HG02571 (cell line): Measurements from ENCODE around the gene CIAPIN1.
"Not testable (repeated sequence)": the region's sequence is repeated elsewhere in the genome, so short reads cannot be mapped to it uniquely, and the experiment has no call there.

Source experiments
- ATAC-seq: cut with Tn5 transposase; IDR thresholded peaks from one replicate; pipeline ENCODE4 v1.9.1; 2021; ENCODE audit warnings: mild to moderate bottlenecking, moderate library complexity; ENCODE audit not compliant: unreplicated experiment

CIAPIN1 gene

DNA sequence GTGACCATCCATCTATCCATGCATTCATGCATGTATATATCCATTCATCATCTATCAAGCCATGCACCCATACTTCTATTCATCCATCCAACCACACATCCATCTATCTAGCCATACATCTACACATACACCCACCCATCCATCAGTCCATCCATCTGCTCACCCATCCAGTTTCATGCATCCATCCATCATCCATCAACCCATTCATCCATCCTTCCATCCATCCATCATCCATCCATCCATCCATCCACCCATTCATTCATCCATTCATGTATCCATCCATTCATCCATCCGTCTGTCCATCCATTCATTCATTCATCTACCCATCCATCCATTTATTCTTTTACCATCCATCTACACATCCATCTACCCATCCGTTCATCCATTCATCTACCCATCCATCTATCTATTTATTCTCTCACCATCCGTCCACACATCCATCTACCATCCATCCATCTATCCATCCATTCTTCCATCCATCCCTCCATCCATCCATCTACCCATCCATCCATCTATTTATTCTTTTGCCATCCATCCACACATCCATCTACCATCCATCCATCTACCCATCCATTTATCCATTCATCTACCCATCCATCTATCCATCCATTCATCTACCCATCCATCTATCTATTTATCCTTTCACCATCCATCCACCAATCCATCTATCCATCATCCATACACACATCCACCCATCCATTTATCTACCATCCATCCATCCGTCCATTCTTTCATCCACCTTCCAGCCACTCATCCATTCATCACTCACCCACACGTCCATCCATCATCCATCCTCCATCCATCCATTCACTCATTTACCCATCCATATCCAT, 39.4 kb downstream of the CIAPIN1 start:
- ATAC-seq: no peak

DNA sequence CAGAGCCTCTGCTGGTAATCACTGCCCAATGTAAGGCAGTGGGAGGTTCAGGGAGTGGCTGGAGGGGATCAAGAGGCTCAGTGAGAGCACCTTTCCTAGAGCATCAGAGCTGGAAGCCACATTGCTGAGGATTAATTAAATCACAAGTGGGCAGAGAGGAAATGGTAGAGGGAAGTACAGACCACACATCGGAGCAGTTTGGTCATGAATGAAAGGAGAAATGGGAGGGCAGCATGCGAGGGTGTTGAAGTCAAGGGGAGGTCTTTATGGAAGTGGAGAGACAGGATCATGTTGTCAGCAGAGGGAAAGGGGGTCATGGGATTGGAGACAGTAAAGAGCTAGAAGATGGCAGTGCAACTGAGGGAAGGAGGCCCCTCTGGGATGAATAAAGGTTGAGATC, 40.3 kb downstream of the CIAPIN1 start:
- no peak for ATAC-seq

DNA sequence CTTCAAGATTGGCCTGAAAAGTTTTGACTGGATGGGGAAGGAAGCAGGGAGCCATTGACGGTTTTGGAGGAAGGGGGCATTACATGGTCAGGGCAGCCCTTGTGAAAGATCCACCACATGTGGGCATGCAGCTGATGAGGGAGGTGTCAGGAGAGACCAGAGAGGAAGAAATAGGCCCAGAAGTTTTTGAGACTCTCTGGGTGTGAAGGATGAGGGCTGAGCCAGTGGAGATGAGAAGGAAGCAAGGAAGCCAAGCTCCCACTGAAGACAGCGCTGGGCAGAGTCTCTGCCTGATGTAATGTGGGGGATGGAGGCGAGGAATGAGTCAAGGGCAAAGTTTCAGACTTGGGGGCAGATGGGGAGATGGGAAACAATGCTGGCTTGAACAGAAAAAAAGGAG, 42.1 kb downstream of the CIAPIN1 start:
- no peak for ATAC-seq

DNA sequence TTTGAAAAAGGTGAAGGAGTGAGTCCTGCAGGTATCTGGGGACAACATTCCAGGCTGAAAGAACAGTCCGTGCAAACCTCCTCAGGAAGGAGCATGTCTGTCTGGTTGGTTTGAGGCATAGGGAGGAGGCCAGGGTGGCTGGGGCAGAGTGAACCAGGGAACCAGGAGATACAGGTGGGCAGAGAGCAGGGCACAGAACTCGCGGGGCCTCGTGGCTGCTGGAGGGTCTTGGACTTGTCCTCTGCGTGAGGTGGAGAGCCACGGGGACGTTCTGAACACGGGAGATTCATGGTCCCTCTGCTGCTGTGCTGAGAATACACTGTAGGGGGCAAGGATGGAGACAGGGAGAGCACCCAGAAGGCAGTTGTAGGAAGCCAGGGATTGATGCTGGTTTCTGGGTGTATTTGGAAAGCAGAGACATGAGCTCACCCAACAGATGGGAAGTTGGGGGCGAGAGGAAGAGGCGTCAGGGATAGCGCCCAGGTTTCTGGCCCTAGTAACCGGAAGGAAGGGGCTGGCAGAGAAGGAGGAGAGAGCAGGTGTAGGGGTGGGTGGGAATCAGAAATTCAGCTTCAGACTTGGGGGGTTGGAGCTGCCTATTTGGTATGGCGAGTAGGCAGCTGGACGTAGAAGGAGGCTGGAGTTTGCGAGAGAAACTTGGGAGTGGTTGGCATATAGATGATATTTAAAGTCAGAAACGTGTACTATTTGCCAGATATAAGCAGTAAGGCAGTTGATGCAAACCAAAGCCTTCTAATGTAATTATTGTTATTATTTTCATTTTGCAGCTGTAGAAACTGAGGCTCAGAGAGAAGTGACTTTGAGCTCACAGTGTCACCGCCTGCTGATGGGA, 43.0 kb downstream of the CIAPIN1 start, which contains the start of gene CCL17:
CCL17 (plus strand) TSS at position 803 of the 853 bp plus-strand sequence. CDS start 9,166 bp downstream, outside the sequence.
- ATAC-seq: no peak

DNA sequence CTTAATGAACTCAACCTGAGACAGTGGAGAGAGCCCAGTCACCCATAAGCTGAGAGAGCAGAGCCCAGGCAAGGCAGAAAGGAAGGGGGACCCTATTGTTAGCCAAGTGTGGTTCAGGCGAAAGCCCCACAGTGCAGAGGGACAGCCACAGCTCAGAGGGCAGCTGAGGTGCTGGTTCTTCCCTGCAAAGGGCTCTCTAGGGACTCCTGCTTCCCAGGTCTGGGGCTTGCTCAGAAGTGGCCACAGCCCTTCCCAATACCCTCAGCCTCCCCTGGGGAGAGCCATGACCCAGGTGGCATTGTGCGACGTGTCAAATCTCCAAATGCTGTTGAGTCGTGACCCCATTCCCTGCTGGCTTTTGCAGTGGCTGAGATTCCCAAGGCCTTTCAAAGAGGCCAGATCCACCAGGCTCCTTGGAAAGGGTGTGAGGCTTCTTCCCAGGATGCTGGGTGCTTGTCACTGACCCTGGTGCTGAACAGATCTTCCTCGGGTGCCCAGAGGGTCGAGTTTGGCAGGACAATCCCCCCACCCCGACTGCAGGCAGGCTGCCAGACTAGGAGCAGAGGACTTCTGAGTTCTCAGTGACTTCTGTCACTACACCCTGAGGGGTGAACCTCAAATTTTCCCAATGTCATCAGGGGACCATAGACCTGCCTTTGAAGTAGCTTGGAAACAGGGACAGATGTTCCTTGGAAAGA, 45.1 kb downstream of the CIAPIN1 start:
- no peak for ATAC-seq

DNA sequence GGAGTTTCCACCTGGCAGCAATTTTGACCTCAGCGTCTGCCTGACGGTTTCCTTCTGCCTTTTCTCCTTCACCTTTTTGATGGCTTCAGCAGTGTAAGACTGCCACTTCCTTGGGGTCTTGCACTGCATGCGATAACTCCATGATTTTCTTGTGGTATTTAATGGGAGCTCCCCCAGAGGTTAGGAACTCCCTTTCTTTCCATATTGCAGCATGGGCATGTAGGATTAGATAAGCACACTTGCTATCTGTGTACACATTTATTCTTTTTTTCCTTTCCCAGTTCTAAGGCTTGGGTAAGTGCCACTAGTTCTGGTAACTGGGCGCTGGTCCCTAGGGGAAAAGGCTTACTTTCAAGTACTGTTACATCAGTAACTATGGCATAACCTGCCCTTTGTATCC, 49.7 kb downstream of the CIAPIN1 start:
- not testable (repeated sequence) for ATAC-seq

DNA sequence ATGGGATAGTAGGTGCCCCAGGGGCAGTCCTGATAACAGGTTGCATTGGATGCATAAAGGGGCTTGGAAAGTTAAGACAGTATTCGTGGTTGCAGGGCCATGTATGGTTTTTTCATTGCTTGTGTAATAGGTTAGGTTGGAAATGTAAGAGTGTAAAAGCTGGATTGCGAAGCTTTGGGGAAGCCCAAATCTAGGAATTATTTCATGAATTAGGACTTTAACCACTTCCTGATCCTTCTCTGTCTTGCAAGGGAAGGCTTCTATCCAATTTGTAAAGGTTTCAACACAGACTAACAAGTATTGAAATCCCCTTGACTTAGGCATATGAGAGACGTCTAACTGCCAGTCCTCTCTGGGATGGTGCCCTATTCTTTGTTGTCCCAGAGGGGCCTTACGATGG, 50.4 kb downstream of the CIAPIN1 start:
- no peak for ATAC-seq

DNA sequence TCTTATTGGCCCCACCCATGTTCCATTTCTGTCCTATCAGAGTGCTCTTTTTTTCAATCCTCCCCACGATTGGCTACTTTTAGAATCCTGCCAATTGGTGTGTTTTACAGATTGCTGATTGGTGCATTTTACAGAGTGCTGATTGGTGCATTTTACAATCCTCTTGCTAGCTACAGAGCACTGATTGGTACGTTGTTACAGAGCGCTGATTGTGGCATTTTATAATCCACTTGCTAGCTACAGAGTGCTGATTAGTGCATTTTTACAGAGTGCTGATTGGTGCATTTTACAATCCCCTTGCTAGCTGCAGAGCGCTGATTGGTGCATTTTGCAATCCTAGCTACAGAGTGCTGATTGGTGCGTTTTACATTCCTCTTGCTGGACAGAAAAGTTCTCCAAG, 52.2 kb downstream of the CIAPIN1 start:
- ATAC-seq: no peak

DNA sequence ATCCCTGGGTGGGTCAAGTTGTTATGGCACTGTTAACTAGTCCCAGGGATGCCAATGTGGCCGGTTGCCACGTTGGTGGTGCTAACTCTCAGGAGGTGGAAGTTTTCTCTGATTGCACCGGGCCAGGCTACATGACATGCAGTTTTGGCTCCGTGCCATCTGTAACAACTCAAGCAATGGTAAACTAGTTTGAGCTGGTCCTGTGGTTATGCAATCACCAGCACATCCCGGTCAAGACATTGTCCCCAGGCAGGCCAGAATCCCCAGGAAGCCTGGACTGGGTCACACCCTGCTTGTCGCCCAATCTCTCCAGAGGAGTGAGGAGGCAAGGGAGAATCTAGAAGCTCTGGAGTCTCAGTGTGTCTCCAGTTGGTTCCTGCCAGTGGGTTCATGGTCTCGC, 52.7 kb downstream of the CIAPIN1 start:
- no peak for ATAC-seq

DNA sequence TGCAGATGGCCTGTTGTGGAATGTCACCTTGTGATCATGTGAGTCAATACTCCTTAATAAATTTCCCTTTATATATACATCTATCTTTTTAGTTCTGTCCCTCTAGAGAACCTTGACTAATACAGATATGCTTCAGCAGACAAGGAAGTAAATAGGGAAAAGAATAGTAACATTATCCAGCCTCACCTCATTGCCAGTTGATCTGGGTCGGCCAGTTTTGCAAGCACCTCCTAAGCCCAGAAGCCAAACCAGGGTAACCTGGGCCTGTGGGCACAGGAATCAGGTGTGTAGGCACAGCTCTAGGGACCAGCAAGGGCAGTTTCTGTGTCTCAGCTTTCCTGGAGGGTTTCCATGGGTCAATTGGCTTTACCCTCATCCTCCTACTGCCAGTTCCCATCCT, 54.5 kb downstream of the CIAPIN1 start:
- no peak for ATAC-seq

DNA sequence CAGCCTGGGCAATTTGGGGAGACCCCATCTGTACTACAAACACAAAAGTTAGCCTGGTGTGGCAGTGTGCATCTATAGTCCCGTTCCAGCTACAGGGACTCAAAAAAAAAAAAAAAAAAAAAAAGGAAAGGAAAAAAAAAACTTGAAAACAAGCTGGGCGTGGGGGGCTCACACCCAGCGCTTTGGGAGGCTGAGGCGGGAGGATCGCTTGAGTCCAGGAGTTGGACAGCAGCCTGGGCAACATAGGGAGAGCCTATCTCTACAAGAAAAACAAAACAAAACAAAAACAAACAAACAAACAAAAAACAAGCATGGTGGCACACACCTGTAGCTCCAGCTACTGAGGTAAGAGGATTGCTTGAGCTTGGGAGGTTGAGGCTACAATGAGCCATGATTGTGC, 55.5 kb downstream of the CIAPIN1 start:
- no peak for ATAC-seq

DNA sequence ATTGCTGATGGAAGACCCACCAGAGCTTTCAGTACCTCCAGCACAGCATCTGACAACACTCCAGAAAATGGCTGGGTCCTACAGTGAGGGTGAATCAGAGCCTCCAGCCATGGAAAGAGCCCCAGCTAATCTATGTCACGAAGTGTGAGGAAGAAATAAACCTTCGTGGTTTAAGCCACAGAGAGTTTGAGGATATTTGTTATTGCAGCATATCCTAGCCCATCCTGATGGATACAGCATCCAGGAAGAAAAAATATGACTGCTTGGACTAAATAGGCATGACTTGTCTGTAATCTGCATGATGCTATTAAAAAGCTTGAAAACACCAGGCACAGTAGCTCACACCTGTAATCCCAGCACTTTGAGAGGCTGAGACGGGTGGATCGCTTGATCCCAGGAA, 55.9 kb downstream of the CIAPIN1 start:
- no peak for ATAC-seq

DNA sequence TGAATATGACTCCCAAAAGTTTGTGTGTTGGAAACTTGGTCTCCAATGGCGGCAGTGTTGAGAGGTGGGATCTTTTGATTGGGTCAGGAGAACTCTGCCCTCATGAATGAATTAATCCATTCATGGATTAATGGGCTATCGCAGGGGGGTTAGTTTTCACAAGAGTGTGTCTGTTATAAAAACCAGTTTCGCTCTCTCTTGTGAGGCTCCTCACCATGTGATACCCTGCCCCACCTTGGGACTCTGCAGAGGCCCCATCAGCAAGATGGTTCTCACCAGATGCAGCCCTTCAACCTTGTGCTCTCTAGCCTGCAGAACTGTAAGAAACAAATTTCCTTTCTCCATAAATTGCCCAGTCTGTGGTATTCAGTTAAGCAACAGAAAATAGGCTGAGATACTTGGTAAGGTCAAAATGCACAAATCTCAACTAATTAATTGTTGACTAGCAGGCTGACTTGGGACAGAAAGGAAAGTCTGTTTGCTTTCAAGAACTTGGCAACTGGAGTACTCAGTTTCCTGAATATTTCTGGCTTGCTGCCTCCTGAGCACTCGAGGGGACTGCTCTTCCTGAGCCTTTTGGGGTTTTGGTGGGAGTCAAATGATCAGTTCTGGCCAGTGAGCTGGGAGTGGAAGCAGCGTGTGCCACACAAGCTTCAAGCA, 56.4 kb downstream of the CIAPIN1 start:
- ATAC-seq: no peak

DNA sequence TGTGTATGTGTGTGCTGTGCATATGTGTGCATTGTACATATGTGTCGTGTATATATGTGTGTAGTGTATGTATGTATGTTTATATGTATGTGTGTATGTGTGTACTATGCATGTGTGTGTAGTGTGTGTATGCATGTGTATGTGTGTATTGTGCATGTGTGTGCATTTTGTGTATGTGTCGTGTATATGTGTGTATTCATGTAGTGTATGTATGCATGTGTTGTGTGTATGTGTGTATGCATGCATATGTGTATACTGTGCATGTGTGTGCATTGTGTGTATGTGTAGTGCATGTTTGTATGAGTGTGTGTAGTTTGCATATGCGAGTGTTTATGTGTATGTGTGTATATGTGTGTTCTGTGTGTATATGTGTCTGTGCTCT, 58.1 kb downstream of the CIAPIN1 start:
- ATAC-seq: no peak

DNA sequence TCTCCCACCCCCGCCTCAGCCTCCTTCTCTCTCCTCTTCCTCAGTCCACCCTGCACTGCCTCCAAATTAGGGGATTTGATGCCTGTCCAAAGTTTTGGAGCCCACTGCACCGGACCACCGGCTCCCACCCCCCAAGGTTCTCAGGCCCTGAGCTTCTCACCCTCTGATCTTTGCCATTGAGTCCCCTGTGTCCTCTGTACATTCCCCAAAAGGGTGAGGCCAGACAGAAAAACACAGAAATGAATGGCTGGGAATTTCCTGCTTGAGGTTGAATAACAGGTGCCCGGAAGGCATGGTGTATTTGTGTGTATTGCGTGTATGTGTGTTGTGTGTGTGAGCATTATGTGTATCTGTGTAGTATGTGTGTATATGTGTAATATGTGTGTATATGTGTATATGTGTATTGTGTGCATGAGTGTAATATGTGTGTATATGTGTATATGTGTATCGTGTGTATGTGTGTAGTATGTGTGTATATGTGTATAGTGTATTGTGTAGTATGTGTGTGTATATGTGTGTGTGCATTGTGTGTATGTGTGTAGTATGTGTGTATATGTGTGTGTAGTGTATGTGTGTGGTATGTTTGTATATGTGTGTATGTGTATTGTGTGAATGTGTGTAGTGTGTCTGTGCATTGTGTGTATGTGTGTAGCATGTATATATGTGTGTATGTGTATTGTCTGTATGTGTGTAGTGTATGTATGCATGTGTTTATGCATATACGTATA, 58.7 kb downstream of the CIAPIN1 start:
- no peak for ATAC-seq

DNA sequence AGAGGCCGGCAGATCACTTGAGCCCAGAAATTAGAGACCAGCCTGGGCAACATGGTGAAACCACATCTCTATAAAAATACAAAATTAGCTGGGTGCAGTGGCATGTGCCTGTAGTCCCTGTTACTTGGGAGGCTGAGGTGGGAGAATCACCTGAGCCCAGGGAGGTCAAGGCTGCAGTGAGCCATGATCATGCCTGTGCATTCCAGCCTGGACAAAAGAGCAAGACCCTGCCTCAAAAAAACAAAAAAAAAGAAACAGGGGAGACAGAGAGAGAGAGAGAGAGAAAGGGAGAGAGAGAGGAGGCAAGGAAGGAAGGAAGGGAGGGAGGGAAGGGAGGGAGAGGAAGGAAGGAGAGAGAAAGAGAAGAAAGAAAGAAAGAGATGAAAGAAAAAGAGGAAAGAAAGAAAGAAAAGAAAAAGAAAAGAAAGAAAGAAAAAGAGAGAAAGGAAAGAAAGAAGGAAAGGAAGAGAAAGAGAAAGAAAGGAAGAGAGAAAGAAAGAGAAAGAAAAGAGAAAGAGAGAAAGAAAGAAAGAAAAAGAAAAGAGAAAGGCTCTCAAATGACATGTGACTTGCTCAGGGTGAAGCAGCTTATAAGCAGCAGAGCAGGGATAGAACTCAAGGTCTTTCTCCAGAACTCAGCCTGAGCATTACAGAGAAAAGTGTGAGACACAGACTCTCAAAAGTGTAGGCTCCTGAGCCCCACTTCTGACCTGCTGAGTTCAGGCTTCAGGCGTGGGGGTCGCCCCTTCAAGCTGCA, 59.4 kb downstream of the CIAPIN1 start:
- ATAC-seq: no peak

DNA sequence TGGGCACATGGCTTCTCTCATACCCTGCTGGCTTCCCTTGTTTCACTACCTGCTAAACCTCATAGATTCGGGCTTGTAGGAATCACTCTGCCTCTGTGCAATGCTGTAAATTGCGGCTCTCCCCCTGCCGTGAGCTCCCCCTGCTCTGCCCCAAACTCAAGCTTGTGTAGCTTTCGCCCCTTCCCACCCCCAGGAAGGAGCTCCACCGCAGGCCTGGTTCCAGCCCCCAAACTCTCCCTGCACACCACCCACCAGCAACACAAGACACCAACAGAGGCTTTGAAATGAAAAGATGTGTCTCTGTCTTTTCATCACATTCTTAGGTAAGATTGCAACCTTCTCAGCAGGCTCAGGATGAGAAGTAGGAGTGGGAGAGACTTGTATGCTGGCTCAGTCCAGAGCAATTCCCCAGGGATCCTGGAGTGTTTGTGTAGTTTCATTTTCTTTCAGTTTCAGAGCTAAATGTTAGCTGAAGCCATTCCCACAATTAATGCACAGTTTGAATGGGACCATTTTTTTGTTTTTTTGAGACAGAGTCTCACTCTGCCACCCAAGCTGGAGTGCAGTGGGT, 60.7 kb downstream of the CIAPIN1 start:
- no peak for ATAC-seq

DNA sequence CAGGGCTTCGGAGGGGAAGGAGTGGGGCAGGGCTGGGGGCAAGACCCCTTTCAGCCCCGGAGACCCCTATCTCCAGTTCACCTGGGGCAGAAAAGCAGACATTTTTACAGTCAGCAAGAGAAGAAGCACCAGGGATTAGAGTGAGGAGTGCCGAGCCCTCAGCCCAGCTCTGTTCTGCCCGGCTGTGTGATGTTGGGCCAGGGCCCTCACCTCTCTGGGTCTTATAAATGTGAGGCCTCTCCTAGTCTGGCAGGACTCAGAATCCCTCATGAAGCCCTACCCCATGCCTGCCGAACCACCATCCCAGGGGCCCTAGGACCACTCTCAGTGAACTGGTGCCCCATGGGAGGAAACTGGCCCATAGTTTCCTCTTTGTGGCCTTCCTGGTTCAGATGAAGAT, 62.1 kb downstream of the CIAPIN1 start:
- no peak for ATAC-seq
